ENCODE results near the gene ZNF778. TPM values are rescaled to one million over a fixed set of nuclear protein-coding genes. Genes with fewer than 3 reads are reported as not detected.
"Not testable (repeated sequence)": the region's sequence is repeated elsewhere in the genome, so short reads cannot be mapped to it uniquely, and the experiment has no call there.

ZNF778 gene
- polyA plus RNA-seq, 1 experiment = 5.5 TPM

DNA sequence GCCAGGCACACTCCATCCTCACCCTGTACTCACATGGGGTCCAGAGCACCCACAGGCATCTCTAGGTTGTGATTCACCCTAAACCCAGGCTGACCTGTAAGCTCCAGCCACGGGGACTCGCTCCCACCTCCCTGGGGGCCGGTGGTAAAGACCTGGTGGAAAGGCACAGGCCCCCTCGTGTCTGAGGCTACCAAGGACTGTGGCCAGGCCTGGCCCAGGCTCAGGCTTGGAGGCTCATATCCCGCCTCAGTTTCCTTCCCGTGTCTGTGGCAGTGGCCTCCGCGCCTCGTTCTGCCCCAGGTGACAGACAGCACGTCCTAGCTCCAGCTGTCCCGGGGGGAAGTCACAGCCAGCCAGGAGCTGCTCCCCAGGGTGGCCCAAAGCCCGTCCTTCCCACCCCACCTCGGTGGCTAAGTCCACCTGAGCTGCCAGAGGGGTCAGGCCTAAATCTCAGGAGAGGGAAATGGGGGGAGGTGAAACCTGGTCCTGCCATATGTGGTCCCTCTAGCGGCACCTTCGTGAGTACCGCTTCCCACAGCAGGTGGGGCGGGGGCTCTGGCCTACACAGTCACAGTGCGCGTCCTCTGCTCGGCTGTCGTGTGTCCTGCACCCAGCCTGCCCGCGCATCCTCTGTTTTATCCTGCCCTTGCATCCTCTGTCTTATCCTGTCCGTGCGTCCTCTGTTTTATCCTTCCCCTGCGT, 33.4 kb upstream of the ZNF778 start:
- Histone ChIP-seq H3K36me3 (ENCODE audit: control insufficient read depth, insufficient read depth, low read length) (no peaks in the 10 kb centered on the region), H3K27me3 (ENCODE audit: control insufficient read depth, insufficient read depth, low read length) (no peaks in the 10 kb centered on the region; the same call in 1 of the 2 replicates), H3K4me3 (ENCODE audit: low read depth, low read length) (no peak overlapping the region)
- no peak for DNase-seq (ENCODE audit: low read depth)
- POLR2A ChIA-PET = no interaction called here
- CTCF ChIA-PET = interaction anchor here (0.9 to 1.3 kb wide), 2 partner anchors 17 to 33 kb away, joined by 3 read pairs; partner anchors contain the start of gene ZNF778
- no peak for TF ChIP-seq CTCF (IDR thresholded peaks at IDR 0.05; ENCODE audit: insufficient read depth, low read depth, low read length)

- ChIA-PET CTCF (interaction anchor here (0.9 to 1.3 kb wide), 2 partner anchors 18 to 33 kb away, joined by 3 read pairs; partner anchors contain the start of gene ZNF778), POLR2A (no interaction called here)
Measured at GRCh38 chr16:89184677-89184932, 32.9 kb upstream of the ZNF778 start.

GRCh38 chr16:89184933-89185794, 32.3 kb upstream of the ZNF778 start:
- H3K36me3 ChIP-seq (ENCODE audit: control insufficient read depth, insufficient read depth, low read length) = no peaks in the 10 kb centered on the region
- TF ChIP-seq CTCF (IDR thresholded peaks at IDR 0.05; ENCODE audit: insufficient read depth, low read depth, low read length) = no peak
- CTCF ChIA-PET = interaction anchor here (1.3 kb wide), 1 partner anchor 32 kb away, joined by 3 read pairs; the partner anchor contains the start of gene ZNF778
- POLR2A ChIA-PET = no interaction called here
- no peak for DNase-seq (ENCODE audit: low read depth)
- H3K4me3 ChIP-seq (ENCODE audit: low read depth, low read length) = no peak overlapping the region
- H3K27me3 ChIP-seq (ENCODE audit: control insufficient read depth, insufficient read depth, low read length) = no peaks in the 10 kb centered on the region; the same call in 1 of the 2 replicates

More at GRCh38 chr16:89184677-89184932, 32.9 kb upstream of the ZNF778 start:
- DNase-seq (ENCODE audit: low read depth) = no peak
- H3K27me3 ChIP-seq (ENCODE audit: control insufficient read depth, insufficient read depth, low read length) = no peaks in the 10 kb centered on the region; the same call in 1 of the 2 replicates
- no peak overlapping the region for H3K4me3 ChIP-seq (ENCODE audit: low read depth, low read length)
- no peaks in the 10 kb centered on the region for H3K36me3 ChIP-seq (ENCODE audit: control insufficient read depth, insufficient read depth, low read length)
- no peak for TF ChIP-seq CTCF (IDR thresholded peaks at IDR 0.05; ENCODE audit: insufficient read depth, low read depth, low read length)

GRCh38 chr16:89185887-89186592, 31.5 kb upstream of the ZNF778 start:
- DNase-seq (ENCODE audit: low read depth) = not testable (repeated sequence)

GRCh38 chr16:89186593-89187031, 30.9 kb upstream of the ZNF778 start:
- CTCF ChIA-PET; POLR2A ChIA-PET; H3K4me3 ChIP-seq (ENCODE audit: low read depth, low read length); H3K36me3 ChIP-seq (ENCODE audit: control insufficient read depth, insufficient read depth, low read length); DNase-seq (ENCODE audit: low read depth); H3K27me3 ChIP-seq (ENCODE audit: control insufficient read depth, insufficient read depth, low read length): not testable (repeated sequence)

More at GRCh38 chr16:89185887-89186592, 31.5 kb upstream of the ZNF778 start:
- H3K36me3 ChIP-seq (ENCODE audit: control insufficient read depth, insufficient read depth, low read length); POLR2A ChIA-PET; H3K27me3 ChIP-seq (ENCODE audit: control insufficient read depth, insufficient read depth, low read length); H3K4me3 ChIP-seq (ENCODE audit: low read depth, low read length); CTCF ChIA-PET: not testable (repeated sequence)
